NCI-H524 (cell line): Measurements from ENCODE around the gene POLN.
A peak's percentile ranks its signal among the peaks of the same experiment; 100 is the strongest.

ENCODE experiments used
- DNase-seq, 2 experiments: peaks; one replicate each; lab custom pipeline; 2025; lab: John Stamatoyannopoulos, UW

The POLN gene

GRCh38 chr4:2241410-2242353 is at the start of gene POLN, which contains the start of gene HAUS3:
Gene POLN, minus strand, starts transcription at chr4:2242121. Its CDS starts 12,890 bp downstream, at chr4:2229231.
Gene HAUS3, minus strand, starts transcription at chr4:2242121. Its CDS starts 1,175 bp downstream, at chr4:2240946.
- peak; percentile 91 to 95 for DNase-seq

- DNase-seq: no peak
Measured at GRCh38 chr4:2290974-2291704, 49.2 kb upstream of the POLN start.

DNA sequence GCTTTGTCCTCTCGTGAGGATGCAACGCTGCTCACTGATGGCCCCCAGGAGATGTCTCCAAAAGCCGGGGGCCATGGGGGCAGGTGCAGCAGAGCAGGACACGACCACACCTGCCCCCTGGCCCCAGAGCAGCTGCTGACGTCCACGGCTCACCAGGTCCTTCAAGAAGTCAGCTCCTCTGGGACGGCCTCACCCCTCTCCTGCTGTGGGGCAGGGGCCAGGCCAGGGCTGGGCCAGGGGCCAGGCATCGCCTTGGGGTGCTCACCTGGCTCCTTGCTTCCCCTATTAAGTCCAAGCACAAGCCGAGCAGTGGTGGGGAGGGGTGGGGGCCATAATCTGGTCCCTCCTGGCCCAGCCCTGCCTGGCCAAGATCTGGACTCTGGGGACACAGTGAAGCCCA is 48.6 kb upstream of the POLN start:
- no peak for DNase-seq

GRCh38 chr4:2289955-2290333 is 48.0 kb upstream of the POLN start:
- no peak for DNase-seq

DNA sequence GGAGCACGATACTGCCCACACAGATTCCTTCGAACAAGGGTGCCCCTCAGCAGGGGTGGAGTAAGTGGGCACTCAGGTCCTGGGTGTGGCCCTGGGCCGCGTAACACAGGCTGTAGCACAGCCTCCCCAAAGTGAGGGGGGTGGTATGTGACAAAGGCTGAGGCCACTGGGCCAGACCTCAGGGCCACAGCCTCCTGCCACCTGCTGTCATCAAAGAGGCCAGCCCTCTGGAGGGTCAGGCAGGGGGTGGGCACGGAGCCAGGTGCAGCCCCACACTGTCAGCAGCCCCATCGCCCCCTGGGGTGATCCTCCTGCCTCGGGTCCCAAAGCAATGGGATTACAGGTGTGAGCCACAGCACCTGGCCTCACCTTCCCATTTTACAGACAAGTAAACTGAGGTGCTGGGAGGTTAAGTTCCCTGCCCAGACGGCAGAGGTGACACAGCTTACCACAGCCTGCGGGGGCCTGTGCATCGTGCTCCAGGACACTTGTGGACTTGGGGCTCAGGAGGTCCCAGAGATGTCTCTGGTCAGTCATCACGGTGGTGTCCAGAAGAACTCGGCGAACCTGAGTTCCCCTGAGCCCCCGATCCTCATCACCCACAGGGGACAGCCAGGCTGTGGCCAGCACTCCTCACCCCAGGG is 47.5 kb upstream of the POLN start:
- no peak for DNase-seq

DNA sequence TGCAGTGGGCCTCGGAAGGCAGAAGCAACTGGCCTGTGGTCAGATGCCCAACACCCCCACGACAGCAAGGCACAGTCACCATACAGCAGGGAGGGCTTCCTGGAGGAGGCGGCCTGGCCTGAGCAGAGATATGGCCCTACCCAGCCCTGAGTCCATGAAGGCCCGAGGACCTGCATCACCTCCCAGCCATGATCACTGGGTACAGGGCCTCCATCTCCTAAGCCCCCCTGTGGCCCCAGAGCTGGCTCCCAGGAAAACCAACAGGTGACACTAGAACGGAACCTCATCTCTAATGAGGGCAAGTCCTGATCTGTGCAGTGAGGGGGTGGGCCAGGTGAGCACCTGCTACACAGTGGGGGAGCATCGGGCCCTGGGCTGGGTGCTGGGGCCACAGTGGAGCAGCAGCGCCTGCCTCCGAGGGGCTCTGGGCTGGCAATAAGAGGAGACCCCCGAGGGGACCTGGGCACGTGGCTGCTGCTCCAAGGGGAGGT is 46.2 kb upstream of the POLN start:
- no peak for DNase-seq

- DNase-seq: no peak
Measured at GRCh38 chr4:2287594-2287915, 45.6 kb upstream of the POLN start.

DNA sequence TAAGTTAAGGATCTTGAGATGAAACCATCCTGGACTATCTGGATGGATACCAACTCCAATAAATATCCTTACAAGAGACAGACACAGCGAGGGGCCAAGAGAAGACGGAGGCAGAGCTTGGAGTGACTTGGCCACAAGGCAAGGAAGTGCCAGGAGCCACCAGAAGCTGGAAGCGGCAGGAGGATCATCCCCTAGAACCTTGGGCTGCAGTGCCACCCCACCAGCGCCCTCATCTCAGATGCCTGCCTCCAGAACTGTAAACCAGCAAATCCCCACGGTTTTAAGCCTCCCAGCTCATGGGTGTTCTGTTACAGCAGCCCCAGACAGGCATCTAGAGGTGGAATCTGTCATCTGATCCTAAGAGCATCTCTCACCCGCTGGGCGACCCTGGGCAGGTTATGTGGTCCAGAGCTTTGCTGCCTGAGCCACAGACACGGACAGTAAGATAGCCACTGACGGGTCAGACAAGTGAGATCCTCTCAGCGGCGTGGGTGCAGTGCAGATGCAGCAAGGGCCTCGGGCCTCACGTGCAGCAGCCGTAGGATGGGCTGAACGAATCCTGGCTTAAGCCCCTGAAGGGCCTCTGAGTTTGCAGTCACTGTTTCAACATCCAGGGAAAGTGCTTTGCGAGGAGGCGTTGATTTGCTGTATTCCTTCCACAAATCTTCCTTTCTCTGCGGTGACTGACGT is 45.1 kb upstream of the POLN start:
- peak; percentile 49 to 72 for DNase-seq

GRCh38 chr4:2285613-2286381 is 43.9 kb upstream of the POLN start:
- DNase-seq: no peak

DNA sequence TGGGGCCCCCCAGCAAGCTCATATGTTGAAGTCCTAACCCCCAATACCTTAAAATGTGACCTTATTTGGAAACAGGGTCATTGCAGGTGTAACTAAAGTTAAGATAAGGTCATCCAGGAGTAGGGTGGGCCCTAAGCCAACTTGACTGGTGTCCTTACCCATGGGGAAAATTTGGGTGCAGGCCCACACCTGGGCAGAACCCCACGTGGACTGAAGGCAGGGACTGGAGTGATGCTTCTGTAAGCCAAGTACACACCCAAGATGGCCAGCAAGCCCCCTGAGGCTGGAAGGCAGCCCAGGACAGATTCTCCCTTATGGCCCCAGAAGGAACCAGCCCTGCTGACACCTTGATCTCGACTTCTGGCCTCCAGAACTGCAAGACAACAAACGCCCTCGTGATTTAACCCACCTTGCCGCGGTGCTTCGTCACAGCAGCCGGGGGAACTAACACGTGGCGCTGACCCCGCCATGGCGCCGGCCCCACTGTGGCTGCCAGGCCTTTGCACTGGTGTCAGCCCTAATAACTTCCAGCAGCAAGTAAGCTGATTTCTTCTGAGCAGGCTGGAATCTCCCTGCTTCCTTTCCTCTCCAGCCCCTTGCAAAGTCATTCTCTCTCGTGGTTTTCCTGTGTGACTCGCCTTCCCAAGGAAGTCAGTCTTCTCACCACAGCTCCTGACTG is 43.2 kb upstream of the POLN start:
- no peak for DNase-seq

- no peak for DNase-seq
Measured at GRCh38 chr4:2284161-2284933, 42.4 kb upstream of the POLN start.

- no peak for DNase-seq
Measured at GRCh38 chr4:2283199-2283711, 41.3 kb upstream of the POLN start.

DNA sequence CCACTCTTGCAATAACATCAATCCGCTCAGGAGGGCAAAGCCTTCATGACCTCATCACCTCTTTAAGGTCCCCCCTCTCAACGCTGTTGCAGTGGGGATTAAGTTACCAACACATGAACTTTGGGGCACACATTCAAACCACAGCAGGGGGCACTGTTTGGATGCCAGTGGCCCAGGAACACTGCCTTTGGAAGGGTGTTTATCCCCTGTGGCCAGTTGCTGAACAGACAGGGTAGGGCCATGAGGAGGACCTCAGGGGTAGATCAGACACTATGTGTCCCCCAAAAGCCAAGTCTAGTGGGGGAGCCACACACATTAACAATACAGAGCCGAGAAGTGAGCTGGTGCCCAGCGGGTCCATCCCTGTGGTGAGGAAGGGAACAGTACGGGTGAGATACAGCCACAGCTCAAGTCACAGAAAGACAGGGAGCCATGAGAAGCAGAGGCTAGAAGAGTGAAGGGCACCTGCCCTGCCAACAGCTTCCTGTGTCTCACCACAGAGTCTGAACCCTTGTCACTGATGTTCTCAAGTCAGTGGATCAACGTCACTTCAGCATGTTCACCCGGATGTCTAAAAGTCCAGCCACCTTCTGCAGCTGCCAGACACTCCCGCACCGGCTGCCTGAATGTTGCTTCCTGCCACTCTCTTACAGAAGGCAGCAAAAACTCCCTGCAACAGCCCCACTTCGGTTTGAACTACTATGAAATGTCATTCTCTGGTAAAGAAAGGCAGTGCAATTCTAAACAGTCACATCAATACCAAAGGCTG is 39.8 kb upstream of the POLN start:
- no peak for DNase-seq

- DNase-seq: peak in 1 of 2 experiments; percentile 46
Measured at GRCh38 chr4:2280531-2281300, 38.8 kb upstream of the POLN start.

DNA sequence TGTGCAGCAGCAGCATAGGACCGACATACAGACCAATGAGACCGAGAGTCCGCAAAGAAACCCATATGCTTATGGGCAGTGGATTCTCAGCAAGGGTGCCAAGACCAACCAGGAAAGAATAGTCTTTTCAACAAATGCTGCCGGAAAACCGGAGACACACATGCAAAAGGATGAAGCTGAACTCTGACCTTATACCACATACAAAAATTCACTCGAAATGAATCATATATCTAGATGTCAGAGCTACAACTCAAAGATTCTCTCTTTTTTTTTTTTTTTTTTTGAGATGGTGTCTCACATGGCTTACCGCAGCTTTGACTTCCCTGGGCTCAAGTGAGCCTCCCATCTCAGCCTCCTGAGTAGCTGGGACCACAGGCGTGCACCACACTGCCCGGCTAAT is 36.0 kb upstream of the POLN start:
- no peak for DNase-seq

- DNase-seq: no peak
Measured at GRCh38 chr4:2276581-2277325, 34.8 kb upstream of the POLN start.

DNA sequence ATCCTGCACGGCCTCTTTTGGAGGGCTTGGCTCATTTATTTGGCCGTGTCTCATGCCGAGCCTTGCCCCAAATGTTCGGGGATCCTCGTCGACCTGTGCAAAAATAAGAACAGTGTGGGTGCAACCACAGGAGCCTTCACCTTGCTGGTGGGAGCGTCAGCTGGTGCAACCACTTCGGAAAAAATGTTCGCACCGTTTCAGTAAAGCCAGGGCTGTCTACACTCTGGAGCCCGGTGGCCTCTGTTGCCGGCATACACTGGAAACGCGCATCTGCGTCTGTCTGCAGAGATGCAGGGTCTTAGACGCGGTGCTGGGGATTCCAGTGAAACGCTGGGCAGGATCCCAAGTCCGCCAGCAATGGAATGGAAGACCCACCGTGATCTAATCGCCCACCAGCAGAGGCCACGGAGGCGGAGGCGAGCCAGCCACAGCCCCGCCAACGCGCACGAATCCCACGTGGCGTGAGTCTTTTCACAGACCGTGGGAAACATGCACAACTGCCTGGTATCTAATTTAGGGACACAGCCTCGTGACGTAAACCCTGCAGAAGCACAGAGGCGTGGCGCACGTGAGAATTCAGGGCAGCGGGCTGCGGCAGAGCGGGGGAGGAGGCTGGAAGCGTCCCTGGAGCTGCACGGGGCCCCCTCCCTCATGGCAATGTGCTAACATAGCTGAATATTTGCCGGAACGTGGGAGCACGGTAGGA is 33.8 kb upstream of the POLN start:
- DNase-seq: no peak
